ENCODE data around the gene CACNA1E.

CACNA1E gene

GRCh38 chr1:181655756-181656155 lies 172.4 kb downstream of the CACNA1E start:
- no peak for TF ChIP-seq CTCF (conservative IDR thresholded peaks at IDR 0.05; ENCODE audit: low read depth, low read length)
- DNase-seq (ENCODE audit: low read depth): peak; percentile 34
- H3K4me3 ChIP-seq (ENCODE audit: low read length): no peak overlapping the region

GRCh38 chr1:181656491-181656890 lies 173.2 kb downstream of the CACNA1E start:
- H3K4me3 ChIP-seq (ENCODE audit: low read length): no peak overlapping the region
- no peak for TF ChIP-seq CTCF (conservative IDR thresholded peaks at IDR 0.05; ENCODE audit: low read depth, low read length)
- no peak for DNase-seq (ENCODE audit: low read depth)

- TF ChIP-seq CTCF (conservative IDR thresholded peaks at IDR 0.05; ENCODE audit: low read depth, low read length): no peak
- DNase-seq (ENCODE audit: low read depth): no peak
- no peak overlapping the region for H3K4me3 ChIP-seq (ENCODE audit: low read length)
Measured at GRCh38 chr1:181658581-181658980, 175.3 kb downstream of the CACNA1E start.

GRCh38 chr1:181659321-181659957 lies 176.1 kb downstream of the CACNA1E start:
- TF ChIP-seq CTCF (conservative IDR thresholded peaks at IDR 0.05; ENCODE audit: low read depth, low read length): no peak
- DNase-seq (ENCODE audit: low read depth): no peak
- H3K4me3 ChIP-seq (ENCODE audit: low read length): no peak overlapping the region

GRCh38 chr1:181660621-181661020 lies 177.3 kb downstream of the CACNA1E start:
- TF ChIP-seq CTCF (conservative IDR thresholded peaks at IDR 0.05; ENCODE audit: low read depth, low read length): no peak
- no peak for DNase-seq (ENCODE audit: low read depth)
- H3K4me3 ChIP-seq (ENCODE audit: low read length): no peak overlapping the region

- TF ChIP-seq CTCF (conservative IDR thresholded peaks at IDR 0.05; ENCODE audit: low read depth, low read length): no peak
- DNase-seq (ENCODE audit: low read depth): no peak
- no peak overlapping the region for H3K4me3 ChIP-seq (ENCODE audit: low read length)
Measured at GRCh38 chr1:181661569-181661968, 178.3 kb downstream of the CACNA1E start.

- TF ChIP-seq CTCF (conservative IDR thresholded peaks at IDR 0.05; ENCODE audit: low read depth, low read length): no peak
- no peak for DNase-seq (ENCODE audit: low read depth)
- no peak overlapping the region for H3K4me3 ChIP-seq (ENCODE audit: low read length)
Measured at GRCh38 chr1:181662606-181663005, 179.3 kb downstream of the CACNA1E start.

All from retinal pigment epithelial cell (primary cell).